IPS DF 6.9 (cell line): ENCODE results near the gene NEURL1B.

Experiments used
- DNase-seq: peaks from one replicate; pipeline ENCODE4 v3.0.0-alpha.2; 2013; ENCODE audit warnings: low read depth, low spot score
- H3K27ac ChIP-seq: one replicate; pipeline ENCODE4 v1.5.1; 2013; ENCODE audit warnings: low read length, control low read depth
- H3K27me3 ChIP-seq: 2 replicates; pipeline ENCODE4 v1.6.1; 2013; ENCODE audit warnings: mild to moderate bottlenecking, low read length; ENCODE audit not compliant: control insufficient read depth, insufficient read depth
- H3K36me3 ChIP-seq: 2 replicates; pipeline ENCODE4 v1.6.1; 2013; ENCODE audit warnings: low read length; ENCODE audit not compliant: control insufficient read depth, insufficient read depth
- H3K4me1 ChIP-seq: 2 replicates; pipeline ENCODE4 v1.6.1; 2013; ENCODE audit warnings: low read length; ENCODE audit not compliant: control insufficient read depth, insufficient read depth
- H3K4me3 ChIP-seq: 2 replicates; pipeline ENCODE4 v1.5.1; 2013; ENCODE audit warnings: mild to moderate bottlenecking, low read length
- H3K9me3 ChIP-seq: 2 replicates; pipeline ENCODE4 v1.6.1; 2013; ENCODE audit warnings: low read length, inconsistent platforms; ENCODE audit not compliant: control insufficient read depth, insufficient read depth
- WGBS: extraction: QIAGEN DNeasy Blood & Tissue Kit; methylation state at CpG from one replicate; pipeline ENCODE4 v1.1.7; 2013; ENCODE audit warnings: mixed read lengths, missing lambda C conversion rate; ENCODE audit not compliant: insufficient read length, insufficient coverage; 5-methylcytosine and 5-hydroxymethylcytosine counted together

The NEURL1B gene

DNA sequence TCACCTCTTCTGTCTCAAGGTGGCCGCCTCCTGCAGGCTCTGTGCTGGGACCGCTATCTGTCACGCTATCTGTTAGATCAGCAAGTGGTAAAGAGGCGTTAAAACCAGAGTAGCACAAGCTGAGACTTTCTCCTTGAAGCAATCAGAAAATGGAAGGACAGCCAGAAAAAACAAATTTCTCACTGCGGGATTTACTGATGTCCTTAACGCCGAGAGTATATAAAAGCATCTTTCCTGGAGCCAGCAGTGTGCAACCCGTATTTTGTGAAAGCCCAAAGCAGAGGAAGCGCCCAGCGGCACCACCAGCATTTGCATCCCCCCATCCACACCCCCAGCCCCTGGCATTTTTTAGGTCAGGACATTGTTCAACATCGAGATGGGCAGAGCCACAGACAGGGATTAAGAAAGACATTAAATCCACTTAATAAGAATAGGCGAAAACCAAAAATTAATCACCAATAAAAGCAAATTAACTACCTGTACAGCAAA is 81.3 kb downstream of the NEURL1B start:
- Histone ChIP-seq H3K27ac (no peak overlapping the region), H3K36me3 (no peaks in the 10 kb centered on the region), H3K4me1 (no peaks in the 10 kb centered on the region), H3K27me3 (peaks cover 2% of the 10 kb centered on the region; the same call in 1 of the 2 replicates), H3K9me3 (no peaks in the 10 kb centered on the region), H3K4me3 (no peak overlapping the region)
- WGBS, result no CpG with 5 or more reads among the region's 12 CpGs
- DNase-seq, result no peak

GRCh38 chr5:172723508-172723907 is 82.4 kb downstream of the NEURL1B start:
- Histone ChIP-seq H3K4me1 (no peaks in the 10 kb centered on the region), H3K27me3 (peaks cover 2% of the 10 kb centered on the region; the same call in 1 of the 2 replicates), H3K4me3 (no peak overlapping the region), H3K36me3 (no peaks in the 10 kb centered on the region), H3K9me3 (no peaks in the 10 kb centered on the region), H3K27ac (no peak overlapping the region)
- no CpG with 5 or more reads among the region's 2 CpGs for WGBS
- no peak for DNase-seq

DNA sequence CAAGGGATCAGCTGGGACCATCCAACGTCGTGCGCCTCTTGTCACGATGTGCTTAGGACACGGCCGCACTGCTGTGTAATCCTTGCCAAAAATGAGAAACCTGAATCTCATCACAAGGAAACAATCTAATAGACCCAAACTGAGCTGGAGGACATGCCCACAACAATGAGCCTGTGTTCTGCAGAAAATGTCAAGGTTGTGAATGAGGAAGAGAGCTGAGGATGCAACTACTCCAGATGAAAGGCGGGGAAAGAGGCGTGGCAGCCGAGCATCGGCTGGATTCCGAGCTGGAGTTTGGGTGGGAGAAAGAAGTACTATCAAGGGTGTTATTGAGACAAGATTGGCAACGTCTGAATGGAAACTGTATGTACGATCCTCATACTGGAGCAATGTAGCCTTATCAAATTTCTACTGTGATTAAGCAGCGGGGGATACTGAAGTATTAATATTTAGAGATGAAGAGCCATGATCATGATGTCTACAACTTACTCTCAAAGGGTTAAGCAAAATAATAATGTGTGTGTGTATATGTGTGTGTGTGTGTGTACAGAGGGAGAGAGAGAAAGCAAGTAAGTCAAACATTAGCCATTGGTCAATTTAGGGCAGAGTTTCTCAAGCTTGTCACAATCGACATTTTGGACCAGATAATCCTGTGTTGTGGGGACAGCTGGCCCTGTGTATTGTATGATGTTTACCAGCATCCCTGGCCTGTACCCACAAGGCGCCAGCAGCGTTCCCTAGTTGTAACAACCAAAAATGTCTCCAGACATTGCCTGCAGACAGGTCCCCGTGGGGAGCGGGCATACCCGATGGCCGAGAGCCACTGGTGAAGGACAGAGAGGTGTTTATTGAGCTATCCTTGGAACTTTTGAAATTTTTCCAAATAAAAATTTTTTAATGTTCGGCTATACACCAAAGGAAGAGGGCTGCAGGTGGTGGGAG is 83.5 kb downstream of the NEURL1B start:
- H3K4me3 ChIP-seq, result no peak overlapping the region
- H3K36me3 ChIP-seq, result no peaks in the 10 kb centered on the region
- no CpG with 5 or more reads among the region's 22 CpGs for WGBS
- no peaks in the 10 kb centered on the region for H3K9me3 ChIP-seq
- no peak for DNase-seq
- peaks cover 2% of the 10 kb centered on the region; the same call in 1 of the 2 replicates for H3K27me3 ChIP-seq
- H3K27ac ChIP-seq, result no peak overlapping the region
- no peaks in the 10 kb centered on the region for H3K4me1 ChIP-seq

GRCh38 chr5:172725273-172725672 is 84.2 kb downstream of the NEURL1B start:
- Histone ChIP-seq H3K4me3 (no peak overlapping the region), H3K4me1 (no peaks in the 10 kb centered on the region), H3K9me3 (no peaks in the 10 kb centered on the region), H3K27ac (no peak overlapping the region), H3K36me3 (no peaks in the 10 kb centered on the region), H3K27me3 (peaks cover 2% of the 10 kb centered on the region; the same call in 1 of the 2 replicates)
- WGBS, result no CpG with 5 or more reads among the region's 10 CpGs
- DNase-seq, result no peak

- Histone ChIP-seq H3K4me3 (no peak overlapping the region), H3K4me1 (no peaks in the 10 kb centered on the region), H3K9me3 (no peaks in the 10 kb centered on the region), H3K36me3 (no peaks in the 10 kb centered on the region), H3K27me3 (peaks cover 2% of the 10 kb centered on the region; the same call in 1 of the 2 replicates), H3K27ac (no peak overlapping the region)
- WGBS, result no CpG with 5 or more reads among the region's 5 CpGs
- DNase-seq, result no peak
These were observed 84.7 kb downstream of the NEURL1B start for GRCh38 chr5:172725785-172726184.

DNA sequence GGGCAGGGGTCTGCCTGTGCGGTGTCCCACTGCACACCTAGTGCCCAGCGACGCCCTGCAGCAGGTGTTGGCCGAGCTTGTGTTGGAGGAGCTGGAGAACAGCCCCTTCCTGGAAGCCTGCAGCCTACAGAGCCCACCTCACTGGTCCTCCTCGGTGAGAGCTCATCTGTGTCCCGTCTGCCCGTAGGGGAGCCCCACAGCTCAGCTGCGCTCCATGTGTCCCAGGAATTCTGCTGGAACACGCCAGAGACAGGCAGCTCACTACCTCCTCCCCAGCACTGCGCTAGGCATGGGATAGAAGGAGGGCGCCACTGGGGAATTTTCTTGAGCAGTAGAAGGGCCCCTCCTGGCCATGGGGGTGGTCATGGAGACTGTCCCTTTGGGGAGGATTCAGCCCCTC is 85.9 kb downstream of the NEURL1B start:
- Histone ChIP-seq H3K9me3 (no peaks in the 10 kb centered on the region), H3K4me1 (no peaks in the 10 kb centered on the region), H3K36me3 (no peaks in the 10 kb centered on the region), H3K27ac (no peak overlapping the region), H3K27me3 (peaks cover 2% of the 10 kb centered on the region; the same call in 1 of the 2 replicates), H3K4me3 (no peak overlapping the region)
- WGBS, result no CpG with 5 or more reads among the region's 11 CpGs
- DNase-seq, result no peak

- peaks cover 2% of the 10 kb centered on the region; the same call in 1 of the 2 replicates for H3K27me3 ChIP-seq
- H3K36me3 ChIP-seq, result no peaks in the 10 kb centered on the region
- H3K4me1 ChIP-seq, result no peaks in the 10 kb centered on the region
- H3K4me3 ChIP-seq, result no peak overlapping the region
- DNase-seq, result no peak
- H3K9me3 ChIP-seq, result no peaks in the 10 kb centered on the region
- no peak overlapping the region for H3K27ac ChIP-seq
- no CpG with 5 or more reads among the region's 7 CpGs for WGBS
These were observed 86.5 kb downstream of the NEURL1B start for GRCh38 chr5:172727551-172727950.

DNA sequence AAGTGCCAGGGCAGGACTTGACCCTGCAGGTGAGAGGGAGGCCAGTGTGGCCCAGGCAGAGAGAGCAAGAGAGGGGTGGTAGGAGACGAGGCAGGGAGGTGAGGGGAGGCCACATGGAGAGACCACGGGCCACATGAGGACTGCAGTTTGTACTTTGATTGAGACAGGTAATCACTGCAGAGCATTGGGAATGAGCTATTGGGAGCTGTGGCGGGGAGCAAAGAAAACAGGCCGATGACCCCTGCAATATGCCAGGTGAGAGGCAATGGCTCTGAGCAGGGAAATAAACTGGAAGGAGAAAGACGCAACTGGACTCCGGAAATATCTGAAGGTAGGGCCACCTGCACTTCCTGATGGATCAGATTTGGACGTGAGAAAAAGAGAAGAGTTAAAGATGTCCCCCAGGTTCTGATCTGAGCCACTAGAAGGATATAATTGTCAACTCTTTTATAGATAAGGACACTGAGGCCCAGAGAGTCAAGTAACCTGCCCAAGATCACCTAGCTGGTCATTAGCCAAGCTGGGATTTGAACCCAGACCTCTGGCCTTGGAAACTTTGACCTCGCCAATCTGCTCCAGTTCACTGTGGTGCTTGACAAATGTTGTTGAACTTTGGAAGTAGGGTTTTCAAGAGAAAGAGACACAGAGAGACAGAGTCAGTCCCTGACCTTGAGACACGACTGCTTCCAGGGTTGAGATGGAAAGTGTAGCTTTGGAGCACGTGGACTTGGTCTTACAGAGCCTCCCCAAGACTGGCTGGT is 87.6 kb downstream of the NEURL1B start:
- no CpG with 5 or more reads among the region's 10 CpGs for WGBS
- DNase-seq, result no peak
- Histone ChIP-seq H3K9me3 (no peaks in the 10 kb centered on the region), H3K4me1 (no peaks in the 10 kb centered on the region), H3K27me3 (peaks cover 2% of the 10 kb centered on the region; the same call in 1 of the 2 replicates), H3K4me3 (no peak overlapping the region), H3K27ac (no peak overlapping the region), H3K36me3 (no peaks in the 10 kb centered on the region)

DNA sequence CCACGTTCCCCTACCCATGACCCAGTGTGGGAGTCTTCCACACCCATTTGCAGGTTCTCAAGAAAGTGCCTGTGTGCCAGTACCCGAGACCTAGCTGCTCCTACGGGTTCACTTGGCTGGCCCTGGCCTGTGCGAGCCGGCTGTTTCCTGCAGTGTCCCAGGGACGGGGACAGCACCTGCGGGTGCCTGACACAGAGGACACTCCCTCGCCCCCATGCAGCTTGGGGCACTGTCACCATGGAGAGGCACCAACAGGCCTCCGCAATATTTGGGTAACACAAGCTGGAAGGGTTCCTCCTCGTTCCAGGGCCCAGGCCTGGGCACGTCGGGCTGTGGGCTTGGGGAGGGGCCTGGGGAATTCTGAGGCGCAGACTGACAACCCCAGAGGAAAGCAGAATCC is 88.5 kb downstream of the NEURL1B start:
- no CpG with 5 or more reads among the region's 13 CpGs for WGBS
- Histone ChIP-seq H3K9me3 (no peaks in the 10 kb centered on the region), H3K27ac (no peak overlapping the region), H3K4me1 (no peaks in the 10 kb centered on the region), H3K36me3 (no peaks in the 10 kb centered on the region), H3K27me3 (no peaks in the 10 kb centered on the region), H3K4me3 (no peak overlapping the region)
- no peak for DNase-seq

DNA sequence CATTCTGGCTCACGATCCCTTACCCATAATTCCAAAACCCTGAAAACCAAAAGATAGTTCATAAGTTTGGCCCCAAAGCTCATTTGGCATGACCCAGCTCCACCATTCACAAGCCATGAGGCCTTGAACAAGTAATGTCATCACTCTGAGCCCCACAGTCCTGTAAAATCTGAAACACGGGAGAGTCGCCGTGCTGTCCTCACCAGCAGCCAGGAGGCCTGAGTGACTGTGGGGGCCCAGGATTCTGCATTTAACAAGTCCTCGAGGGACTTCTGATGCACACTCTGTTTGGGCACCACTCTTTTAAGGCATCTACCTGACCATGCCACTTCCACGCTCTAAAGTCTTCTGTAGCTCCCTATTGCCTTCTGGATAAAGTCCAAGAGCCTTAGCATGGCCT is 89.2 kb downstream of the NEURL1B start:
- Histone ChIP-seq H3K9me3 (no peaks in the 10 kb centered on the region), H3K36me3 (no peaks in the 10 kb centered on the region), H3K4me3 (no peak overlapping the region), H3K27ac (no peak overlapping the region), H3K4me1 (no peaks in the 10 kb centered on the region), H3K27me3 (no peaks in the 10 kb centered on the region)
- DNase-seq, result no peak
- no CpG with 5 or more reads among the region's 6 CpGs for WGBS
